HG03565 (cell line): ENCODE measurements around the gene IL15RA.
"Not testable (repeated sequence)": the region's sequence is repeated elsewhere in the genome, so short reads cannot be mapped to it uniquely, and the experiment has no call there.

Experiments used
- ATAC-seq: cut with Tn5 transposase; IDR thresholded peaks from one replicate; pipeline ENCODE4 v1.9.1; 2021; ENCODE audit warnings: mild to moderate bottlenecking, moderate library complexity; ENCODE audit not compliant: unreplicated experiment

IL15RA gene

DNA sequence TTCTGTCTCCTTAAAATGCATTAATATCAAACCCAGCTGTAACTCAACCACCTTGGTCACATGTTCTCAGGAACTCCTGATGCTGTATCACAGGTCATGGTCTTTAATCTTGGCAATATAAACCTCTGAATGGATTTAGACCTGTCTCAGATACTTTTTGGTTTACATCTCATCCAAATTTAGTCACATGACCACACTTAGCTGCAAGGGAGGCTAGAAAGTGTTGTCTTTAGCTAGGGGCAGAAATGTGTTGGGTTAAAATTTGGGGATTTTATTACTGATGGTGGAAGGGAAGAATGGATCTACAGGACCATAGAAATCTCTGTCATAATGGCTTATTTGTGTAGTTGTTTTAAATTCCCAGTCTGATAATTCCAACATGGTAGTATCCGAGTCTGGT, 29.6 kb upstream of the IL15RA start:
- no peak for ATAC-seq

DNA sequence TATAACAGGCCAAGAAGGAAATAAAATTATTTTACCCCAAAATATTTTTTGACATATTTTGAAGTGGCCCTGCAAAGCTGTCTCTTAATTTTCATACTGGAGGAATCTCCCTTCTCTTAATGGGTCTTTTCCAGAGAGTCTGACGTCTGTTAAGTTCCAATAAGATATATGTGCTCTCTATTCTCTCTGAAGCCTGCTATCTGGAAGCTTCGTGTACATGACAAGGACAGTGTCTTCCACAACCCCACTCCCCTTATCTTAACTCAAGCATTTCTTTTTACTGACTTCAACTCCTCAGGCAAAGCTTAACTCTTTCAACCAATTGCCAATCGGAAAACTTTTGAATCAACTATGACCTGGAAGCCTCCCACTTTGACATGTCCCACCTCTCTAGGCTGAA, 29.2 kb upstream of the IL15RA start:
- ATAC-seq = no peak

DNA sequence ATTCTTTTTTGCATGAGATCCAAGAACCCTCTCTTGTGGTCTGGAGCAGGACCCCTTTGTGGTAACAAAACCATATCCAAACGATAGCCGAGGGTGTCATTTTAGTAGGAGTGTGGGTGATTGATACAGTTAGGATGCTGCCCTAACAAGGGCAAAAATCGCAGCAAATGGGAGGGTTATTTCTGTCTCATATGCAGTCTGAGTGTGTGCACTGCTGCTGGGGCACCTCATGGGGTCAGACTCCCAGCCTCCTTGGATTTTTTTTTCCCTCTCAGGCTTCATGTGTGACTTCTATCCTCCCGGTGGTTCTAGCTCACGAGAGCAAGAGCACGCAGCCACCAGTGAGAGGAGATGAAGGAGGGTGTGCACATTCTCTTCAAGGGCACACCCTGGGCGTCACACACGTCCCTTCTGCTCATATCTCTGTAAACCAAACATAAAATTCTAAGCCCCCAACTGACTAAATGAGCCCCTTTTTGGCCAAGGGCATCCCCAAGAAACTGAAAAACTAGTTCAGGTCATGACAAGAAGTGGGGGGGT, 28.6 kb upstream of the IL15RA start:
- ATAC-seq = no peak

GRCh38 chr10:6005161-6005804, 27.9 kb upstream of the IL15RA start:
- ATAC-seq = not testable (repeated sequence)

DNA sequence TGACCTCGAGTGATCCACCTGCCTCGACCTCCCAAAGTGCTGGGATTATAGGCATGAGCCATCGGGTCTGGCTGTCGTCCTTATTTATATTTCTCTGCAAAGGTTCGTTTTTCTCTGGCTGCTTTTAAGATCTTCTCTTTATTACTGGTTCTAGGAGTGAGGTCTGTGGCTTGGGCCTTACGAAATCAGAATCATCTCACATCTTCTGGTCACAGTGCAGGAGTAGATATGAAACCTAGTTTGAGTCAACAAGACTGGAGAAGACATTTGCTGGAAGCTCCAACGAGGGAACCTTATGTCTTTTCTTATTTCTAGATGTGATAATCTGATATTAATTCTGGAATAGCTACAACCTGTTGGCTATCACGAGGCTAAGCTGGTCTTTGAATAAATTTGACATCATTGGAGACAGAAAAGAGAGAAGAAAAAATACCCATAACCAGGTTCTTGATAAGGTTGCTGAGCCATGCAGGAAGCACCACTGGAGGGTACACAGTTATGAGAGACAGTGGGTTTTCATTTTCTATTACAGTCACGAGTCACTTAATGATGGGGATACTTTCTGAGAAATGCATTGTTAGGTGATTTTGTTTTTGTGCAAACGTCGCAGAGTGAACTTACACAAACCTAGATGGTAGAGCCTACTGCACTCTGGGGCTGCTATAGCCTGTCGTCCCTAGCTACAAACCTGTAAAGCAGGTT, 25.6 kb upstream of the IL15RA start:
- ATAC-seq = peak; percentile 48

DNA sequence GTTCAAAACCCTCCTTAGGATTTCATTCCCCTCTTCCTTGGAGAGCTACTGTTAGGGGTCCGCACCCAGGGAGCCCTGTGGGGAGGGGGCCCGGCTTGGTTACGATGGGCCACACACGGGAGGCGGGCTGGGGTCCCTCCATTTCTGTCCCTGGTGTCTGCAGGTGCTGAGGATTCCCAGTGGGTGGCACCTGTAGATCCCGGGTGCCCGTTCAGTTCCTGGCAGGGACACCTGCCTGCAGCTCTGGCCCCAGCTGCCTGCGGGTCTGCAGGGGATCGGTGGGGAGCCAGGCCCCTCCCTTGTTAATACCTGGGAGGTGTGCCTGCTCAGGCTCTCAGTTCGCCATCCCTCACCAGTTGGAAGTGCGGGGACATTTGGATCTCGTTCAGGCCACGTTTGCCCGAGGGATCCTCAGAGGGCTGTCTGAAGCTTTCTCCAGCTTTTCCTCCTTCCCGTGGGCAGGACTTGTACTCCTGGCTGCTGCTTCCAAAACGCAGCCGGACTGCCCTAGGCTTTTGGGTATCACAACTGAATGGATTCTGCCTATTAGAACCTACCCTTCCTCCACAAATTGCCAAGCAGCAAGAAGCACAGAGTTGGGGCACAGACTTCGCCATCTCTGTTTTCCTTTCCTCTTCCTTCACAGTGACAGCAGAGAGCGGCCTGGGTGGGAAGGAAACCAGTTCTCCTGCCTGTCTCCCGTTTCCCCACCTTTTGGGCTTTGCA, 22.3 kb upstream of the IL15RA start:
- ATAC-seq = no peak

DNA sequence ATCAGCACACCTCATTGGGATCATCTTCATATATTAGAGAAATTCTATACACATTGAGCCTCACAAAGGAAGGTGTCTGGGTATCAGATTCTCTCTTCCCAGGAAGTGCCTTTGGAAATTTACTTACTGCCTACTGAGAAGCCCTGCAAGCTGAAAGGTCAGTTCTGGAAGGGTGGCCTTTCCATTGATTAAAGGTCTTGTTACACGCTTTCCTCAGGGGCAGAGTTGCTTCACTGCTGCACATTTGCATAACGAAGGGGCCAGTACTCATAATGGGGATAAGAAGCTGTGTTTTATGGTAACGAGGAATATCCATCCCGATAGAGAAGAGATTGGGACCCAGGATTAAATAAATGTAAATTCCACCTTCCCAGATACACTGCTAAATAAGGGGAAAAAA, 19.4 kb upstream of the IL15RA start:
- ATAC-seq = no peak

DNA sequence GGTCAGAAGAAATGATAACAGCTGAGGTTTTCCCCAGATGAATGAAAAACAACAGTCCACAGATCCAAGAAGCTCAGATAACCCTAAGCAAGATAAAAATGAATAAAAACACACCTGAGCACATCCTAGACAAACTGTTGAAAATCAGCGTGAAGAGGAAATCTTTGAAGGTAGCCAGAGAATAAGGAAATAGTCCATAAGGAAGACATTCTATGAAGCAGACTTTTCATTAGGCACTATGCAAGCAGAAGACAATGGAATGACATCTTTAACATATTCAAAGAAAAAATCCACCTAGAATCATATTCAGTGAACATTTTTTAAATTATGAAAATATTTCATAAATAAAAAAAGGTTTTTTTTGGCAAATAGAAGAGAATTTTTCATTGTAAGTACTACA, 15.1 kb upstream of the IL15RA start:
- no peak for ATAC-seq

GRCh38 chr10:5991708-5992107, 14.4 kb upstream of the IL15RA start:
- ATAC-seq = no peak

DNA sequence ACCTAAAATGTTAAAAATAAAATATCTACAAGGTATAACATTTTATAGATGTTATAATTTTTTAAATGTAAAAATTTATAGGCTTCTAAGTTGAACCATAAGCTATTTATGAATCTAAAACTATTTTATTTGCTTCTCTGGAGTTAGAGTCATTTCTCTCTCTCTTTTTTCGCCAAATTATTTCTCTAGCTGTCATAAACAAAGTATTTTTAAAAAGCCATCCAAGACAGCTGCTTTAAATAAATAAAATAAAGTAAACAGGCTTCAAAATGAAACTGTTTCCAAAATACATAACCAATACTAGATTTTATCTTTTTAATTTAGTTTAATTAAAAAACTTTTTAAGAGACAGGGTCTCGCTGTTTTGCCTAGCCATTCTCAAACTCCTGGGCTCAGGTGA, 12.4 kb upstream of the IL15RA start:
- no peak for ATAC-seq

DNA sequence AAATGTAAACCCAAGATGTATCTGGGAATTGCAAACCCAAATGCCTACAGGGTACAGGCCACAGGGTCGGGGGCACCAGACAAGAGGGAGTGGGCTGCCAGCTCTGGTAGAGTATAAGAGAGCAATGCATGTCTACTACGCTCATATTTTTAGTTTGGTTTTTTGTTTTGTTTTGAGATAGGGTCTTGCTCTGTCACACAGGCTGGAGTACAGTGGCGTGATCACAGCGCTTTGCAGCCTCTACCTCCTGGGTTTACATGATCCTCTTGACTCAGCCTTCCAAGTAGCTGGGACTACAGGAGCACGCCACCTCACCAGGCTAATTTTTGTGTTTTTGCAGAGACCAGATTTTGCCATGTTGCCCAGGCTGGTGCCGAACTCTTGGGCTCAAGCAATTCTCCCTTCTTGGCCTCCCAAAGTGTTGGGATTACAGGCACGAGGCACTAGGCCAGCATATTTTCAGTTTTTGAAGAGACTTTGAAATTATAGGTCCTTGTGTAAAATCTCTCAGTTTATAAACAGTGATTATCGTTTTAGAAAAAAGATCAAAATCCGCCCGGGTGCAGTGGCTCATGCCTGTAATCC, 11.1 kb upstream of the IL15RA start:
- ATAC-seq = no peak

GRCh38 chr10:5987747-5988146, 10.4 kb upstream of the IL15RA start:
- ATAC-seq = no peak

GRCh38 chr10:5985029-5985428, 7.7 kb upstream of the IL15RA start:
- ATAC-seq = no peak

GRCh38 chr10:5983774-5984173, 6.4 kb upstream of the IL15RA start:
- no peak for ATAC-seq

DNA sequence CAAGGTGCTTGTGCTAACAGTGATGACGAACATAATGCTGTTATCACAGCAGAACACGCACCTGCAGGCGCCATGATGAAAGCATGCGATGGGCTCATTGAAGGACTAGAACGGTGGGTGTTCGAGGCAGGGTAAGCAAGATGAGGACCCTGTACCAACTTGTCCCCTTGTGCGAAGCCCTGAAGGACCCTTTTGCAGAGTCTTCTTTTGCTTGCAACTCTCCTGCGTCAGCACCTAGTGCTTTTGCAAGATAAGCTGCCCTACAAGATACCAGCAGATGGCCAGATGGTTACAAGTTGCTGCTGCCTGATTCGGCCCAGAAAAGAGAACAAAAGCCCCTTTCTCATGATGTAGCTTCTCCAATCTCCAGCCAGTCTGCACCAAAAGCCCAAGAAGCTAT, 4.2 kb upstream of the IL15RA start:
- ATAC-seq = no peak

DNA sequence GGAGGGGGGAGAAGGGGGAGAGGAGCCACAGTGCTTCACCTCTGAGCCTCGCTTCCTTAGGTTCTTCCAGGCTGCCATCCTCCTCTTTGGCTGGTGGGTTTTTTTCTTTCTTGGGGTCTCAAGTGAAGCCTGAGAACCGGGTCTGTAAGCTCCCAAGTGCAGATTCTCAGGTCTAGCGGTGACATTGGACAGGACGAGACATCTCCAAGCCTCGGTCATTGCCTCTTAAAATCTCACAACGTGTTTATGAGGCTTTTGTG, 817 bp upstream of the IL15RA start:
- ATAC-seq = no peak

DNA sequence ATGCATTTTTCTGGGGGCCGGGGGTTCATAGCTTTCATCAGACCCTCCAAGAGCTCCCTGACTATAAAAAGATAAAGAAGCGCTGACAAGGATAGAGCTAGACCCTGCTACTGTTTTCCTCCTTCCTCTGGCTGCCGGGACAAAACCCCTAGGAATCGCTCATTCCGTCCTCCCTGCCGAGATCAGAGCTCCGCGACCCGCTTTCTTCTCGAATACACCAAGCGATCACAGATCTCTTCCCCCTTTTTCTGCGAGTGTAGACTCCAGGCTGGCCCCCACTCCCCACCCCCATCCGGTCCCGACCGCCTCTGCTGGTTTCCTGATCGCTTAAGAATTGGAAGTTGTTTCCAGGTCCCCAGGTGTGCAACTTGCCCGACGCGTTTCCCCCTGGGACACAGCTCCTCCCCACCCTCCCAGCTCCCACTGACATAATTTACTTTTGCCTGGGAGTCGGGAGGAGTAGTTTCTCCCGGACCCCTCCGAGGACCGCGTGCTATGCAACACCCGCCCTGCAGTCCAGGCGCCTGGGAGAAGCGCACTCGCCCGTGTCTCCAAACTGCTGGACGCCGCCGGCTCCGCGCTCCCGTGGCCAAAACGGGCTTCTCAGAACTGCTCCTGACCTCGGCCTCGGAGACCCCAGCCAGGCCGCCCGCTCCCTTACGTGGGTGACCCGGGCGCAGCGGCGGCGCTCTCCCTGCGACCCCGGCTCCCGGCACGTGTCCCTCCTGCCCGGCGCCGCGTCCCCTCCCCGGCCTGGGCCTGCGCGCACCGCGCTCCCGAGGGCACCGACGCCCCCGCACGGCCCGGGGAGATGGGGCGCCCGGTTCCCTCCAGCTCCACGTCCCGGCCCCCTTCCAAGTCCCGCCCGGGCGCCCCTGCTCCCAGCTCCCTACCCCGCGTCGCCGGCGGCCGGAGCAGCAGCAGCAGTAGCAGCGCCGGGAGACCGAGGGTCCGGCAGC, 552 bp downstream of the IL15RA start:
- no peak for ATAC-seq

DNA sequence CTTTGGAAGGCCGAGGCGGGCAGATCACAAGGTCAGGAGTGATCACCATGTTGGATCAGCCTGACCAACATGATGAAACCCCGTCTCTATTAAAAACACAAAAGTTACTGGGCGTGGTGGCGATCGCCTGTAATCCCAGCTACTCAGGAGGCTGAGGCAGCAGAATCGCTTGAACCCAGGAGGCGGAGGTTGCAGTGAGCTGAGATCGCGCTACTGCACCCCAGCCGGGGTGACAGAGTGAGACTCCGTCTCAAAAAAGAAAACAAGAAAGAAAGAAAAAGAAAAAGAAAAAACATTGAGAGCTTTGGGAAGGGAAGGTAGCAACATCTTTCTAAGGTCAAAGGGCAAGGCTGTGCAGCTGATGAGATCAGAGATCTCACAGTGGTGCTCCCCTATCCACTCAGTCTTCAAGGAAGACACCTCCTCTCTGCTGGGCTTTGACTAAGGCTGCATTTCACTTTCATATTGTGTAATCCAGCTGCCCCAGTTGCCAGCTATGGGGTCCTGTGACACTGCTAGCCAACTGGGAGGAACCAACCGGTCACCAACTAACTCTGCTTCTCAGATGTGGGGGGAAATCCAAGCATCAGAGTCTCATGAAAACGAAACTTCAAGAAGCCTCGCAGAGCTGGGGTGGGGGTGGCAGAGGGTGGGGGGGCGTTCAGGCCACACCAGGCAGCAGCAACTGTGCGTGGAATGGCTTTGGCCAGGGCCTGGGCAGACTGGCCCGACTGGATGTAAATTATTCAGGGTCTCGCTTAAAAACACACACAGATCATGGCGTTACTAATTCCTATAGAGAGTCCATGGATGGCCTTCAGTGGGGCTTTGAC, 1.5 kb downstream of the IL15RA start:
- peak; percentile 62 for ATAC-seq

DNA sequence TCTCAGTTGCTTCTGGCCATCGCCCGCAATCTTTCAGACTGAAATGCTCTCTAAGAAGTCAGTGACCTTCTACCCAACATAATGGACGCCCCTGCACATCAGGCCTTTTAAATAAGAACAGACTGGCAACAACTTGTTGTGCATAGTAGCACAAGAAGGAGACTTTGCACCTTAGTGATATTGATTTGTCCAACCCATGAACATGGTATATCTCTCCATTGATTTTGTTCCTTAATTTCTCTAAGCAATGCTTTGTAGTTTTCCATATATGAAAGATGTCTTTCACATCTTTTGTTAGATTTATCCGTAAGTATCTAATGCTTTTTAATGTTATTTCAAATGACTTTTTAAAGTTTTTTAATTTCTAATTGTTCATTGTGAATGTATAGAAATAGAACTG, 4.3 kb downstream of the IL15RA start:
- ATAC-seq = no peak

GRCh38 chr10:5971886-5972285, 5.5 kb downstream of the IL15RA start:
- ATAC-seq = no peak
